NB4 (cell line): ENCODE results near the gene DCTN5.

Experiments used
- DNase-seq: peaks from one replicate; pipeline ENCODE4 v3.0.0; 2010; ENCODE audit warnings: low read depth
- H3K4me3 ChIP-seq: one replicate; pipeline ENCODE4 v1.5.1; 2011; ENCODE audit warnings: mild to moderate bottlenecking, low read depth, low read length, moderate library complexity
- MAX ChIP-seq: IDR thresholded peaks from 2 replicates; pipeline ENCODE4 v1.6.1; 2011; ENCODE audit warnings: low read depth, low read length
- MYC ChIP-seq: IDR thresholded peaks from 2 replicates; pipeline ENCODE4 v1.6.1; 2011; ENCODE audit warnings: low read depth, low read length
- POLR2A ChIP-seq: IDR thresholded peaks from 2 replicates; pipeline ENCODE4 v1.6.1; 2011; ENCODE audit warnings: mild to moderate bottlenecking; ENCODE audit not compliant: insufficient read length; ENCODE audit errors: extremely low read depth
- TF ChIP-seq, protein P1 (sequence below): IDR thresholded peaks from one replicate; pipeline ENCODE4 v1.5.1; 2012; ENCODE audit warnings: low read depth, low read length

DCTN5 gene

GRCh38 chr16:23650674-23651416, 9.6 kb downstream of the DCTN5 start:
- H3K4me3 ChIP-seq: no peak overlapping the region
- no peak for TF ChIP-seq MYC
- no peak for TF ChIP-seq MAX
- no peak for TF ChIP-seq POLR2A
- TF ChIP-seq, protein P1, sequence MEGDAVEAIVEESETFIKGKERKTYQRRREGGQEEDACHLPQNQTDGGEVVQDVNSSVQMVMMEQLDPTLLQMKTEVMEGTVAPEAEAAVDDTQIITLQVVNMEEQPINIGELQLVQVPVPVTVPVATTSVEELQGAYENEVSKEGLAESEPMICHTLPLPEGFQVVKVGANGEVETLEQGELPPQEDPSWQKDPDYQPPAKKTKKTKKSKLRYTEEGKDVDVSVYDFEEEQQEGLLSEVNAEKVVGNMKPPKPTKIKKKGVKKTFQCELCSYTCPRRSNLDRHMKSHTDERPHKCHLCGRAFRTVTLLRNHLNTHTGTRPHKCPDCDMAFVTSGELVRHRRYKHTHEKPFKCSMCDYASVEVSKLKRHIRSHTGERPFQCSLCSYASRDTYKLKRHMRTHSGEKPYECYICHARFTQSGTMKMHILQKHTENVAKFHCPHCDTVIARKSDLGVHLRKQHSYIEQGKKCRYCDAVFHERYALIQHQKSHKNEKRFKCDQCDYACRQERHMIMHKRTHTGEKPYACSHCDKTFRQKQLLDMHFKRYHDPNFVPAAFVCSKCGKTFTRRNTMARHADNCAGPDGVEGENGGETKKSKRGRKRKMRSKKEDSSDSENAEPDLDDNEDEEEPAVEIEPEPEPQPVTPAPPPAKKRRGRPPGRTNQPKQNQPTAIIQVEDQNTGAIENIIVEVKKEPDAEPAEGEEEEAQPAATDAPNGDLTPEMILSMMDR: no peak
- DNase-seq: no peak

DNA sequence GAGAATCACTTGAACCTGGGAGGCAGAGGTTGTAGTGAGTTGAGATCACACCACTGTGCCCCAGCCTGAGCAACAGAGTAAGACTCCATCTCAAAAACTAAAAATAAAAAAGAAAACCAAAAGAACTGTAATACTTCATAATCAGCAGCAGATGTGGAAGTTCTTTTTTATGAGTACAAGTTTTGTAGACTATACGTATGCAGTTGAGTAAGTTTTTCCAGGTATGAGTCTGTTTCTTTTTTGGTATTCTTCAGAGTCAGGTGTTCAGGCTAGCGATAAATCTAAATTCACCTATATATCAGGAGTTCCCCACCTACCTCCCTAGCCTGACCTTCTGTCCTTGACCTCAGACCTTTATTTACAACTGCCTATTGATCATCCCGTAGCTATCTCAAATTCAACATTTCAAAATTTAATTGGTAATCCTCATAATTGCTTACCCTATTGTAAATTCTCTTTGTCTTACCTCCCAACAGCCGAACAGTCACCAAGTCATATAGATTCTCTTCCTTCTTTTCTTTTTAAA, 10.7 kb downstream of the DCTN5 start:
- no peak overlapping the region for H3K4me3 ChIP-seq
- no peak for DNase-seq
- no peak for TF ChIP-seq MYC

GRCh38 chr16:23663918-23664317, 22.7 kb downstream of the DCTN5 start:
- no peak overlapping the region for H3K4me3 ChIP-seq
- TF ChIP-seq, protein P1: no peak
- TF ChIP-seq MAX: no peak
- DNase-seq: no peak

- no peak for TF ChIP-seq MYC
- TF ChIP-seq MAX: no peak
- TF ChIP-seq, protein P1: no peak
- no peak for TF ChIP-seq POLR2A
- no peak overlapping the region for H3K4me3 ChIP-seq
- no peak for DNase-seq
Observed at GRCh38 chr16:23666571-23667354, 25.5 kb downstream of the DCTN5 start.

- no peak for DNase-seq
- no peak overlapping the region for H3K4me3 ChIP-seq
- no peak for TF ChIP-seq POLR2A
- no peak for TF ChIP-seq MYC
- TF ChIP-seq, protein P1: no peak
- TF ChIP-seq MAX: no peak
Observed at GRCh38 chr16:23667355-23667659, 26.0 kb downstream of the DCTN5 start.

GRCh38 chr16:23668225-23668624, 27.0 kb downstream of the DCTN5 start:
- no peak for DNase-seq
- H3K4me3 ChIP-seq: no peak overlapping the region
- TF ChIP-seq MAX (no peak), MYC (no peak)
